H1 (cell line): ENCODE data around the gene PLEKHG3. TPM values are rescaled to one million over a fixed set of nuclear protein-coding genes. Genes with fewer than 3 reads are reported as not detected.

Experiments
- CTCF ChIA-PET: fragments of 300-600 bp; sonication (Branson Sonifier 250); formaldehyde crosslinking; loops from one replicate; lab custom pipeline; 2021; ENCODE audit not compliant: partially characterized antibody; lab: Charles Lee
- POLR2A ChIA-PET: fragments of 300-600 bp; sonication (Branson Sonifier 250); formaldehyde crosslinking; loops from one replicate; lab custom pipeline; 2021; ENCODE audit warnings: inconsistent platforms; ENCODE audit not compliant: partially characterized antibody; lab: Charles Lee
- DNase-seq, 2 experiments: peaks; one replicate each; pipeline versions ENCODE4 v3.0.0 to v3.0.0-alpha.2; 2010 to 2022; ENCODE audit warnings: low spot score in 2 of 2, low read depth in 1 of 2, mixed read lengths in 1 of 2
- FAIRE-seq: peaks from 2 replicates; lab custom pipeline; 2011; peaks lifted over from hg19 to GRCh38; lab: Jason Lieb, UNC
- H2AFZ ChIP-seq: 2 replicates; pipeline ENCODE4 v1.8.1; 2012; ENCODE audit warnings: low read length, inconsistent platforms
- H2AK5ac ChIP-seq: 2 replicates; pipeline ENCODE4 v1.6.1; 2013; ENCODE audit warnings: low read depth, low read length
- H2BK120ac ChIP-seq: replicated peaks from 2 replicates; pipeline ENCODE3; 2013; ENCODE audit warnings: low read depth, low read length, inconsistent platforms
- H2BK12ac ChIP-seq: 2 replicates; pipeline ENCODE4 v1.6.1; 2013; ENCODE audit warnings: low read depth, low read length
- H2BK15ac ChIP-seq: 2 replicates; pipeline ENCODE4 v1.6.1; 2013; ENCODE audit warnings: low read length
- H2BK20ac ChIP-seq: 2 replicates; pipeline ENCODE4 v1.6.1; 2013; ENCODE audit warnings: low read length
- H2BK5ac ChIP-seq: 2 replicates; pipeline ENCODE4 v1.6.1; 2013; ENCODE audit warnings: low read depth, low read length
- H3K14ac ChIP-seq: 2 replicates; pipeline ENCODE4 v1.6.1; 2013; ENCODE audit warnings: inconsistent platforms; ENCODE audit not compliant: insufficient read length
- H3K18ac ChIP-seq: 2 replicates; pipeline ENCODE4 v1.6.1; 2013; ENCODE audit warnings: low read length; ENCODE audit errors: extremely low read depth
- H3K23ac ChIP-seq: 2 replicates; pipeline ENCODE4 v1.6.1; 2013; ENCODE audit warnings: inconsistent platforms; ENCODE audit not compliant: insufficient read length
- H3K23me2 ChIP-seq: 2 replicates; pipeline ENCODE4 v1.6.1; 2013; ENCODE audit warnings: low read depth, low read length
- H3K27ac ChIP-seq: 2 replicates; pipeline ENCODE4 v1.6.1; 2011; ENCODE audit warnings: low read depth, low read length, inconsistent platforms
- H3K27me3 ChIP-seq, 4 experiments: replicated peaks in 1 of 4; 1 replicate in 1 of 4; 2 replicates in 3 of 4; pipeline versions ENCODE4 v1.6.1 to v1.8.1; 2011 to 2013; ENCODE audit warnings: low read length in 3 of 4, mild to moderate bottlenecking in 3 of 4, inconsistent platforms in 2 of 4, mixed read lengths in 2 of 4, moderate library complexity in 1 of 4; ENCODE audit not compliant: control insufficient read depth in 3 of 4, insufficient read depth in 3 of 4; ENCODE audit errors: extremely low read depth in 1 of 4
- H3K36me3 ChIP-seq, 4 experiments: 2 replicates each; pipeline versions ENCODE4 v1.6.1 to v1.8.1; 2011 to 2013; ENCODE audit warnings: mild to moderate bottlenecking in 4 of 4, low read length in 3 of 4, moderate library complexity in 2 of 4, control low read depth in 1 of 4, inconsistent platforms in 1 of 4; ENCODE audit not compliant: insufficient read depth in 4 of 4, control insufficient read depth in 2 of 4
- H3K4ac ChIP-seq: replicated peaks from 2 replicates; pipeline ENCODE3; 2013; ENCODE audit warnings: low read length, low read depth, mixed read lengths, inconsistent platforms; ENCODE audit not compliant: insufficient read length
- H3K4me1 ChIP-seq, 4 experiments: replicated peaks in 1 of 4; 1 replicate in 1 of 4; 2 replicates in 3 of 4; pipeline versions ENCODE4 v1.6.1 to v1.8.1; 2011 to 2013; ENCODE audit warnings: low read length in 3 of 4, inconsistent platforms in 2 of 4, mixed read lengths in 1 of 4; ENCODE audit not compliant: insufficient read depth in 4 of 4, control insufficient read depth in 3 of 4
- H3K4me2 ChIP-seq, 2 experiments: 2 replicates each; pipeline versions ENCODE4 v1.6.1 to v1.8.1; 2011 to 2013; ENCODE audit warnings: low read depth in 2 of 2, low read length in 2 of 2, control low read depth in 1 of 2, inconsistent platforms in 1 of 2, mild to moderate bottlenecking in 1 of 2; ENCODE audit not compliant: insufficient read depth in 1 of 2
- H3K4me3 ChIP-seq, 4 experiments: fragments of 200-600, 300-600 bp in 1 of 4; sonication (generic), shearing (Covaris generic), sonication (Bioruptor Twin) in 1 of 4; 2 replicates each; pipeline versions ENCODE4 v1.5.1 to v1.8.1; 2011 to 2016; ENCODE audit warnings: low read length in 4 of 4, low read depth in 3 of 4, control low read depth in 2 of 4, inconsistent platforms in 2 of 4, mild to moderate bottlenecking in 2 of 4, mixed read lengths in 1 of 4, moderate library complexity in 1 of 4; ENCODE audit not compliant: insufficient read depth in 2 of 4; ENCODE audit errors: extremely low read depth in 1 of 4
- H3K56ac ChIP-seq: replicated peaks from 2 replicates; pipeline ENCODE3; 2013; ENCODE audit warnings: low read depth, mild to moderate bottlenecking, mixed read lengths, low read length, inconsistent platforms; ENCODE audit not compliant: insufficient read length
- H3K79me1 ChIP-seq: 2 replicates; pipeline ENCODE4 v1.6.1; 2013; ENCODE audit warnings: low read depth, low read length, control low read depth
- H3K79me2 ChIP-seq, 2 experiments: 2 replicates each; pipeline versions ENCODE4 v1.6.1 to v1.8.1; 2012 to 2013; ENCODE audit warnings: low read length in 2 of 2, mild to moderate bottlenecking in 2 of 2, inconsistent platforms in 1 of 2; ENCODE audit not compliant: insufficient read depth in 2 of 2, control insufficient read depth in 1 of 2
- H3K9ac ChIP-seq, 4 experiments: replicated peaks in 1 of 4; 1 replicate in 1 of 4; 2 replicates in 3 of 4; pipeline versions ENCODE4 v1.6.1 to v1.8.1; 2011 to 2013; ENCODE audit warnings: low read depth in 3 of 4, low read length in 3 of 4, control low read depth in 2 of 4, mild to moderate bottlenecking in 2 of 4, moderate library complexity in 2 of 4, inconsistent platforms in 1 of 4; ENCODE audit errors: extremely low read depth in 1 of 4
- H3K9me3 ChIP-seq, 2 experiments: 2 replicates each; pipeline versions ENCODE4 v1.6.1 to v1.8.1; 2012 to 2013; ENCODE audit warnings: mild to moderate bottlenecking in 2 of 2, moderate library complexity in 2 of 2, control low read depth in 1 of 2, inconsistent platforms in 1 of 2, low read depth in 1 of 2, low read length in 1 of 2, mixed read lengths in 1 of 2; ENCODE audit not compliant: insufficient read depth in 2 of 2
- H4K20me1 ChIP-seq, 2 experiments: replicated peaks in 1 of 2; 2 replicates each; pipeline versions ENCODE3 to v1.8.1; 2011 to 2013; ENCODE audit warnings: inconsistent platforms in 2 of 2, low read length in 2 of 2, mild to moderate bottlenecking in 1 of 2; ENCODE audit not compliant: insufficient read depth in 2 of 2, control insufficient read depth in 1 of 2
- H4K5ac ChIP-seq: 2 replicates; pipeline ENCODE4 v1.6.1; 2013; ENCODE audit warnings: low read length, low read depth, mixed read lengths, inconsistent platforms; ENCODE audit not compliant: insufficient read length
- H4K8ac ChIP-seq: 2 replicates; pipeline ENCODE4 v1.8.0; 2013; ENCODE audit warnings: mild to moderate bottlenecking, moderate library complexity, low read length, inconsistent platforms; ENCODE audit not compliant: insufficient read depth; ENCODE audit errors: extremely low read depth
- H4K91ac ChIP-seq: replicated peaks from 2 replicates; pipeline ENCODE3; 2013; ENCODE audit warnings: low read length, mixed read lengths, inconsistent platforms; ENCODE audit not compliant: insufficient read length
- ATF3 ChIP-seq: IDR thresholded peaks from 2 replicates; pipeline ENCODE4 v1.6.1; 2011; ENCODE audit warnings: low read depth, mild to moderate bottlenecking, low read length; ENCODE audit not compliant: insufficient read depth
- FOSL1 ChIP-seq: IDR thresholded peaks from 2 replicates; pipeline ENCODE4 v1.6.1; 2011; ENCODE audit warnings: mild to moderate bottlenecking, low read depth, low read length, moderate library complexity; ENCODE audit not compliant: insufficient read depth
- POU5F1 ChIP-seq: IDR thresholded peaks from 2 replicates; pipeline ENCODE4 v1.6.1; 2011; ENCODE audit warnings: low read depth, mild to moderate bottlenecking, low read length, moderate library complexity
- WGBS, 2 experiments: shearing (Covaris generic) in 1 of 2; methylation state at CpG; one replicate each; pipeline versions ENCODE4 v1.1.6 to v1.1.7; 2013 to 2015; ENCODE audit warnings: low lambda C conversion rate in 2 of 2, mixed read lengths in 2 of 2, inconsistent platforms in 1 of 2, low coverage in 1 of 2, missing lambda C conversion rate in 1 of 2; ENCODE audit not compliant: insufficient replicate concordance in 2 of 2, insufficient coverage in 1 of 2, insufficient read length in 1 of 2; ENCODE audit errors: extremely low coverage in 1 of 2, missing lambda C conversion rate in 1 of 2; 5-methylcytosine and 5-hydroxymethylcytosine counted together
- polyA plus RNA-seq, 7 experiments: library from polyadenylated mRNA; depleted of rRNA in 3 of 7; stranded (reverse) in 5 of 7; unstranded in 2 of 7; fragments of >200 nt in 5 of 7; fragments of 200-250 nt in 2 of 7; gene quantifications; 1 replicate in 5 of 7; 2 replicates in 1 of 7; 4 replicates in 1 of 7; pipeline versions ENCODE4 v1.2.1 to v1.2.3, GENCODE V29; 2011 to 2013; ENCODE audit warnings: missing spikeins in 2 of 7, mixed read lengths in 2 of 7
- total RNA-seq: library from RNA; stranded (reverse); fragmentation: NEBNext Ultra II Directional; extraction: Animal tissue kit (Norgen Biotek cat#: 25700); gene quantifications from 2 replicates; pipeline ENCODE4 v1.2.1, GENCODE V29; 2021

Gene PLEKHG3
- total and polyA plus RNA-seq, 2 of the 8 experiments (the other 6 are each of a cell fraction or from before 2014, with no cell fraction given), result 43.4 to 90.6 TPM

GRCh38 chr14:64676410-64677008, 27.7 kb upstream of the PLEKHG3 start:
- no peak overlapping the region for H2BK20ac ChIP-seq
- no peak overlapping the region for H3K4me3 ChIP-seq
- no peak overlapping the region for H3K56ac ChIP-seq
- FAIRE-seq, result no peak
- no peak overlapping the region for H3K9ac ChIP-seq
- no peak overlapping the region for H3K14ac ChIP-seq
- no peaks in the 10 kb centered on the region for H4K20me1 ChIP-seq
- H2BK120ac ChIP-seq, result no peak overlapping the region
- no peak for DNase-seq
- H2BK12ac ChIP-seq, result no peak overlapping the region
- 88% methylated on average over 3 of the region's 3 CpGs; no CpG with 5 or more reads in 1 of the 2 experiments for WGBS, 2 experiments
- H3K27me3 ChIP-seq, result no peaks in the 10 kb centered on the region
- no peak overlapping the region for H3K18ac ChIP-seq
- H3K23me2 ChIP-seq, result no peaks in the 10 kb centered on the region; the same call in 1 of the 2 replicates
- no peaks in the 10 kb centered on the region for H3K9me3 ChIP-seq
- no peak for TF ChIP-seq ATF3
- no peak for TF ChIP-seq POU5F1
- TF ChIP-seq FOSL1, result no peak
- H4K8ac ChIP-seq, result no peak overlapping the region
- H3K23ac ChIP-seq, result no peak overlapping the region
- H4K5ac ChIP-seq, result no peak overlapping the region
- H3K27ac ChIP-seq, result no peak overlapping the region
- H4K91ac ChIP-seq, result no peak overlapping the region
- H3K4me2 ChIP-seq, result no peak overlapping the region
- H2BK15ac ChIP-seq, result no peak overlapping the region
- no peaks in the 10 kb centered on the region for H3K79me2 ChIP-seq
- no peaks in the 10 kb centered on the region for H3K79me1 ChIP-seq
- CTCF ChIA-PET, result interaction anchor here (1.3 to 9.0 kb wide), 4 partner anchors 21 to 124 kb away, joined by 3 to 74 read pairs (median 6); no protein-coding TSS in a partner anchor
- H3K4me1 ChIP-seq, result peaks cover 0 to 7% (median 0%) of the 10 kb centered on the region in 4 experiments; a peak in 3 of 7 replicates
- no peaks in the 10 kb centered on the region for H3K36me3 ChIP-seq
- H2AK5ac ChIP-seq, result no peak overlapping the region
- POLR2A ChIA-PET, result no interaction called here
- no peak overlapping the region for H2AFZ ChIP-seq
- H3K4ac ChIP-seq, result no peak overlapping the region
- H2BK5ac ChIP-seq, result no peak overlapping the region
